OCI-M2 (cell line): ENCODE results near the gene DNMT3A.

Experiments
- DNase-seq: peaks from one replicate; lab custom pipeline; 2025; ENCODE audit not compliant: unreplicated experiment; lab: John Stamatoyannopoulos, UW

Gene DNMT3A

GRCh38 chr2:25308599-25308998, 33.1 kb downstream of the DNMT3A start:
- DNase-seq, result no peak

GRCh38 chr2:25307949-25308557, 33.7 kb downstream of the DNMT3A start:
- DNase-seq, result no peak

GRCh38 chr2:25306777-25307368, 34.9 kb downstream of the DNMT3A start:
- no peak for DNase-seq

- DNase-seq, result no peak
These were observed 36.0 kb downstream of the DNMT3A start for GRCh38 chr2:25305775-25306174.

- DNase-seq, result no peak
These were observed 36.7 kb downstream of the DNMT3A start for GRCh38 chr2:25304826-25305596.

GRCh38 chr2:25304321-25304720, 37.4 kb downstream of the DNMT3A start:
- no peak for DNase-seq

- DNase-seq, result no peak
These were observed 38.0 kb downstream of the DNMT3A start for GRCh38 chr2:25303633-25304236.

- no peak for DNase-seq
These were observed 38.9 kb downstream of the DNMT3A start for GRCh38 chr2:25302758-25303375.

- DNase-seq, result no peak
These were observed 40.0 kb downstream of the DNMT3A start for GRCh38 chr2:25301453-25302352.

- DNase-seq, result no peak
These were observed 41.7 kb downstream of the DNMT3A start for GRCh38 chr2:25300001-25300400.

GRCh38 chr2:25298776-25299431, 42.8 kb downstream of the DNMT3A start:
- no peak for DNase-seq

- DNase-seq, result no peak
These were observed 44.0 kb downstream of the DNMT3A start for GRCh38 chr2:25297738-25298137.

- no peak for DNase-seq
These were observed 46.1 kb downstream of the DNMT3A start for GRCh38 chr2:25295621-25296020.

GRCh38 chr2:25294573-25295462, 46.9 kb downstream of the DNMT3A start:
- DNase-seq, result no peak

- no peak for DNase-seq
These were observed 47.7 kb downstream of the DNMT3A start for GRCh38 chr2:25293958-25294562.

GRCh38 chr2:25293145-25293544, 48.6 kb downstream of the DNMT3A start:
- DNase-seq, result no peak

GRCh38 chr2:25292408-25292807, 49.3 kb downstream of the DNMT3A start:
- DNase-seq, result no peak

GRCh38 chr2:25290811-25291495, 50.8 kb downstream of the DNMT3A start:
- no peak for DNase-seq
